Measurements from ENCODE around the gene KIAA0513. TPM values are rescaled to one million over a fixed set of nuclear protein-coding genes. Genes with fewer than 3 reads are reported as not detected.

KIAA0513 gene
- total RNA-seq, 1 experiment from 2014 or later, result 6.6 TPM

DNA sequence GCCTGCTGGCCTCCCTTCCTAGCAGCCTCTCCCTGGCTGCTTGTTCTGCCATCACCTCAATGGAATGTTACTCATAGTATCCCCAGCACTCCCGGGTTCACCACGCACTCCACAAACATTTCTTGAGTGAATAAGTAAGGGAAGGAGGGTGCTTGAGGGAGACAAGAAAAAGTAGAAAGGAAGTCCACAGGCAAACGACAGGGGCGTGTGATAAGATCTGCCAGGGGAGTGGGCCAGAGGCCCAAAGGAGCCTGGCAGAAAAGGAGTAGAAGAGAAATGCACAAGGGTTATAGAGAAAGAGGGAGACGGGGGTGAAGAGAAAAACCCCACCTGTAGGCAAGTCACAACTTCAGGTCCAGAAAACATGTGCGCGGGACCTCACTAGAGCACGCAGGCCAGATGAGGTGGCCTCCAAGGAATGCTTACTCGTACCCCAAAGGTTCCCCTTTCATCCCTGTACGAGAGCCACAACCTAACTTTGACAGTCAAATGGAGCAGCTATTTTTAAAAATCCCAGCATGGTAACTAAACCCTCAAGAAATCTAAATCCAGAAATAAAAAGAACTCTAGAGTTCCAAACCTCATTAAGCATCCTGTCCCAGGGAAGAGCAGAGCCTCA is 22.9 kb upstream of the KIAA0513 start:
- H3K4me2 ChIP-seq (ENCODE audit: low read length), result peak overlapping the region; percentile 55
- H3K27me3 ChIP-seq (ENCODE audit: insufficient read depth, low read length), result no peaks in the 10 kb centered on the region
- H3K9ac ChIP-seq (ENCODE audit: low read length), result peak overlapping the region; percentile 3; the same call in 1 of the 2 replicates
- ATAC-seq, result peak; percentile 63
- no peaks in the 10 kb centered on the region for H3K9me3 ChIP-seq (ENCODE audit: control insufficient read depth in 1 of 2, insufficient read depth in 1 of 2, low read depth in 1 of 2, low read length in 2 of 2)
- H2AFZ ChIP-seq (ENCODE audit: low read depth, low read length, poor library complexity, severe bottlenecking), result no peak overlapping the region
- H3K9me2 ChIP-seq (ENCODE audit: insufficient read depth), result no peaks in the 10 kb centered on the region
- no TSS peak for BruUV-seq (replicated peaks)
- H3K27ac ChIP-seq (ENCODE audit: low read depth, low read length), result peak overlapping the region; percentile 2; the same call in 1 of the 2 replicates
- ChIA-PET POLR2A (interaction anchor here (0.7 kb wide), 1 partner anchor 82 kb away, joined by 3 read pairs; no protein-coding TSS in a partner anchor), CTCF (interaction anchor here (2.1 kb wide), 1 partner anchor 24 kb away, joined by 5 read pairs; no protein-coding TSS in a partner anchor), RAD21 (ENCODE audit: low non-redundant PET in 1 of 2, low total read pairs in 2 of 2, uncharacterized antibody in 2 of 2, unreplicated experiment in 2 of 2) (no interaction called here)
- H3K36me3 ChIP-seq (ENCODE audit: control insufficient read depth in 1 of 2, insufficient read depth in 2 of 2, low read length in 2 of 2), result no peaks in the 10 kb centered on the region
- H3K4me3 ChIP-seq (replicated peaks in 1 of 2; ENCODE audit: low read depth in 1 of 2, low read length in 2 of 2), result no peak overlapping the region
- no peak for DNase-seq (ENCODE audit: low read depth, low spot score)
- intact Hi-C loops (cut with micrococcal nuclease), result no loop called here
- H3K79me2 ChIP-seq (ENCODE audit: insufficient read depth, low read length), result peaks cover 98% of the 10 kb centered on the region
- TF ChIP-seq, protein P1, sequence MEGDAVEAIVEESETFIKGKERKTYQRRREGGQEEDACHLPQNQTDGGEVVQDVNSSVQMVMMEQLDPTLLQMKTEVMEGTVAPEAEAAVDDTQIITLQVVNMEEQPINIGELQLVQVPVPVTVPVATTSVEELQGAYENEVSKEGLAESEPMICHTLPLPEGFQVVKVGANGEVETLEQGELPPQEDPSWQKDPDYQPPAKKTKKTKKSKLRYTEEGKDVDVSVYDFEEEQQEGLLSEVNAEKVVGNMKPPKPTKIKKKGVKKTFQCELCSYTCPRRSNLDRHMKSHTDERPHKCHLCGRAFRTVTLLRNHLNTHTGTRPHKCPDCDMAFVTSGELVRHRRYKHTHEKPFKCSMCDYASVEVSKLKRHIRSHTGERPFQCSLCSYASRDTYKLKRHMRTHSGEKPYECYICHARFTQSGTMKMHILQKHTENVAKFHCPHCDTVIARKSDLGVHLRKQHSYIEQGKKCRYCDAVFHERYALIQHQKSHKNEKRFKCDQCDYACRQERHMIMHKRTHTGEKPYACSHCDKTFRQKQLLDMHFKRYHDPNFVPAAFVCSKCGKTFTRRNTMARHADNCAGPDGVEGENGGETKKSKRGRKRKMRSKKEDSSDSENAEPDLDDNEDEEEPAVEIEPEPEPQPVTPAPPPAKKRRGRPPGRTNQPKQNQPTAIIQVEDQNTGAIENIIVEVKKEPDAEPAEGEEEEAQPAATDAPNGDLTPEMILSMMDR (IDR thresholded peaks at IDR 0.05 in 2 of 3, conservative IDR thresholded peaks at IDR 0.05 in 1 of 3; ENCODE audit: borderline replicate concordance in 1 of 3, insufficient read depth in 1 of 3, low read depth in 2 of 3, low read length in 2 of 3), result no peak
- no peak for TF ChIP-seq CBX3 (IDR thresholded peaks at IDR 0.05; ENCODE audit: low read depth)
- no peak for TF ChIP-seq TCF7L2 (IDR thresholded peaks at IDR 0.05; ENCODE audit: borderline replicate concordance, extremely low read depth, insufficient read depth, insufficient read length)
- TF ChIP-seq SP1 (IDR thresholded peaks at IDR 0.05; ENCODE audit: low read depth), result no peak
- no peak for TF ChIP-seq CEBPB (IDR thresholded peaks at IDR 0.05; ENCODE audit: low read depth)
- TF ChIP-seq, protein P2, sequence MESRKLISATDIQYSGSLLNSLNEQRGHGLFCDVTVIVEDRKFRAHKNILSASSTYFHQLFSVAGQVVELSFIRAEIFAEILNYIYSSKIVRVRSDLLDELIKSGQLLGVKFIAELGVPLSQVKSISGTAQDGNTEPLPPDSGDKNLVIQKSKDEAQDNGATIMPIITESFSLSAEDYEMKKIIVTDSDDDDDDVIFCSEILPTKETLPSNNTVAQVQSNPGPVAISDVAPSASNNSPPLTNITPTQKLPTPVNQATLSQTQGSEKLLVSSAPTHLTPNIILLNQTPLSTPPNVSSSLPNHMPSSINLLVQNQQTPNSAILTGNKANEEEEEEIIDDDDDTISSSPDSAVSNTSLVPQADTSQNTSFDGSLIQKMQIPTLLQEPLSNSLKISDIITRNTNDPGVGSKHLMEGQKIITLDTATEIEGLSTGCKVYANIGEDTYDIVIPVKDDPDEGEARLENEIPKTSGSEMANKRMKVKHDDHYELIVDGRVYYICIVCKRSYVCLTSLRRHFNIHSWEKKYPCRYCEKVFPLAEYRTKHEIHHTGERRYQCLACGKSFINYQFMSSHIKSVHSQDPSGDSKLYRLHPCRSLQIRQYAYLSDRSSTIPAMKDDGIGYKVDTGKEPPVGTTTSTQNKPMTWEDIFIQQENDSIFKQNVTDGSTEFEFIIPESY (IDR thresholded peaks at IDR 0.05; ENCODE audit: extremely low read depth, insufficient replicate concordance, low read length), result no peak
- TF ChIP-seq SIN3A (IDR thresholded peaks at IDR 0.05; ENCODE audit: low read depth), result no peak
- TF ChIP-seq FOSL1 (IDR thresholded peaks at IDR 0.05; ENCODE audit: low read depth), result no peak
- TF ChIP-seq, protein P3, sequence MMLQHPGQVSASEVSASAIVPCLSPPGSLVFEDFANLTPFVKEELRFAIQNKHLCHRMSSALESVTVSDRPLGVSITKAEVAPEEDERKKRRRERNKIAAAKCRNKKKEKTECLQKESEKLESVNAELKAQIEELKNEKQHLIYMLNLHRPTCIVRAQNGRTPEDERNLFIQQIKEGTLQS (IDR thresholded peaks at IDR 0.05), result no peak
- no peak for TF ChIP-seq POLR2A (IDR thresholded peaks at IDR 0.05; ENCODE audit: borderline replicate concordance, extremely low read depth, insufficient read depth, insufficient read length)
- TF ChIP-seq EZH2phosphoT487 (IDR thresholded peaks at IDR 0.05; ENCODE audit: borderline replicate concordance), result no peak
- TF ChIP-seq YY1 (IDR thresholded peaks at IDR 0.05; ENCODE audit: extremely low read depth, insufficient replicate concordance, low read depth, low read length), result no peak
- TF ChIP-seq ZNF274 (IDR thresholded peaks at IDR 0.05; ENCODE audit: low read depth, low read length), result no peak
- TF ChIP-seq EZH2 (IDR thresholded peaks at IDR 0.05), result no peak
- no peak for TF ChIP-seq SRF (IDR thresholded peaks at IDR 0.05; ENCODE audit: low read depth)
- TF ChIP-seq, protein P4, sequence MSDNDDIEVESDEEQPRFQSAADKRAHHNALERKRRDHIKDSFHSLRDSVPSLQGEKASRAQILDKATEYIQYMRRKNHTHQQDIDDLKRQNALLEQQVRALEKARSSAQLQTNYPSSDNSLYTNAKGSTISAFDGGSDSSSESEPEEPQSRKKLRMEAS (IDR thresholded peaks at IDR 0.05), result no peak
- no peak for TF ChIP-seq JUND (IDR thresholded peaks at IDR 0.05)
- TF ChIP-seq ZFX (IDR thresholded peaks at IDR 0.05), result no peak
- TF ChIP-seq RAD21 (IDR thresholded peaks at IDR 0.05; ENCODE audit: low read depth), result no peak
- peaks cover 22 to 60% of the 10 kb centered on the region in 2 experiments for H3K4me1 ChIP-seq (ENCODE audit: control insufficient read depth in 1 of 2, insufficient read depth in 2 of 2, low read length in 2 of 2)
- no peaks in the 10 kb centered on the region for H4K20me1 ChIP-seq (ENCODE audit: insufficient read depth)
